ENCODE results near the gene NFASC.

The NFASC gene

DNA sequence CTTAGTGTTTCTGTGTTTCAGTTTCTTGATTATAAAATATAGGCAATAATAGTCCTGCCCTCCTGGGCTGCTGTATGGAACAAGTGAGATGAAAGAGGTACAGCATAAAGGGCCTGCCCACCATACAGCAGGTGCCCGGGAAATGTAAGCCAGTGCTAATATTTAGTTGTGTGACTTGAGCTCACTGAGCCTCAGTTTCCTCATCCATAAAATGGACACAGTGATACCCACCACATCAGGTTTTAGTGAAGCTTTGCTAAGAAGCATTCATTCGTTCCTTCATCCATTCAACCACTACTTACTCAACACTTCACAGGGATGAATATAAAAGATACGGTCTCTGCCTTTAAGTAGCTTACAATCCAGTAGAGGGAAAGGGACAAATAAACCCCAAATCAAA lies 192.2 kb downstream of the NFASC start:
- Histone ChIP-seq H3K27me3 (ENCODE audit: control insufficient read depth, insufficient read depth, low read length) (peaks cover 3% of the 10 kb centered on the region; the same call in 1 of the 2 replicates), H3K27ac (ENCODE audit: low read depth, low read length) (no peak overlapping the region), H3K9me3 (ENCODE audit: control insufficient read depth, insufficient read depth, low read depth, low read length) (no peaks in the 10 kb centered on the region), H3K4me3 (ENCODE audit: low read depth, low read length) (no peak overlapping the region), H3K9ac (ENCODE audit: low read length) (no peak overlapping the region), H3K36me3 (ENCODE audit: control insufficient read depth, insufficient read depth, low read length) (no peaks in the 10 kb centered on the region), H3K4me1 (ENCODE audit: control insufficient read depth, insufficient read depth, low read length) (peaks cover 4% of the 10 kb centered on the region; the same call in 1 of the 2 replicates)

DNA sequence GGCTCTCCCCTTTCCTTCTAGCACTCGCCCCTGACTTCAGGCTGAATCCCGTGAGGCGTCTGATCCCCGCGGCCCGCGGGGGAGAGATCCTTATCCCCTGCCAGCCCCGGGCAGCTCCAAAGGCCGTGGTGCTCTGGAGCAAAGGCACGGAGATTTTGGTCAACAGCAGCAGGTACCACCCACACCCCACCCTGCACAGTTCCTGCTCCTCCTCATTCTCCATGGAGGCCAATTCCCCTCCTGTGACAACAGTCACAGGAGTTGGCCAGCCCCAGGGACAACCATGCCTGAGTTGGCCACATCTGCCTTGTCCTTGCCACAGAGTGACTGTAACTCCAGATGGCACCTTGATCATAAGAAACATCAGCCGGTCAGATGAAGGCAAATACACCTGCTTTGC lies 193.6 kb downstream of the NFASC start:
- no peaks in the 10 kb centered on the region for H3K36me3 ChIP-seq (ENCODE audit: control insufficient read depth, insufficient read depth, low read length)
- H3K27me3 ChIP-seq (ENCODE audit: control insufficient read depth, insufficient read depth, low read length), result peaks cover 3% of the 10 kb centered on the region; the same call in 1 of the 2 replicates
- no peak overlapping the region for H3K27ac ChIP-seq (ENCODE audit: low read depth, low read length)
- H3K4me3 ChIP-seq (ENCODE audit: low read depth, low read length), result no peak overlapping the region
- H3K9me3 ChIP-seq (ENCODE audit: control insufficient read depth, insufficient read depth, low read depth, low read length), result no peaks in the 10 kb centered on the region
- peaks cover 4% of the 10 kb centered on the region; the same call in 1 of the 2 replicates for H3K4me1 ChIP-seq (ENCODE audit: control insufficient read depth, insufficient read depth, low read length)
- no peak overlapping the region for H3K9ac ChIP-seq (ENCODE audit: low read length)

DNA sequence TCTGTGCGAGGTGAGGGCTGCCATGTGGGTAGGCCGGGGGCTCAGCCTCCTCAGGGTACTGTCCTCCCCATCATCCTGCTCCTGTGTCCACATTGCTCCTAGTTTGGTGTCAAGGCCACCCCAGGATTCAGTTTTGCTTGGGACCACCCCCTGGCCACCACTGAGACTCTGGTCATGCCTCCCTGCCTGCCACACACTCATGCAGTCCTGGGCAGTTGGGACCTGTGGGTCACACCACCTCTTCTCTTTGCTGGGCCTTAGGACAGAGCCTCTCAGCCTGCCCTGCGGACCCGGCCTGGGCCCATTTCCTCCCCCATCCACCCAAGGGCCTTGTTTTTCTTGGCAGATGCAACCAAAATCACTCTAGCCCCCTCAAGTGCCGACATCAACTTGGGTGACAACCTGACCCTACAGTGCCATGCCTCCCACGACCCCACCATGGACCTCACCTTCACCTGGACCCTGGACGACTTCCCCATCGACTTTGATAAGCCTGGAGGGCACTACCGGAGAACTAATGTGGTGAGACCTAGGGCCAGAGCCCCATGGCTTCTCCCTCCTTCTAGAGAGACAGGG lies 194.2 kb downstream of the NFASC start:
- H3K4me1 ChIP-seq (ENCODE audit: control insufficient read depth, insufficient read depth, low read length), result peaks cover 4% of the 10 kb centered on the region; the same call in 1 of the 2 replicates

GRCh38 chr1:205065666-205066065 lies 195.0 kb downstream of the NFASC start:
- H3K4me3 ChIP-seq (ENCODE audit: low read depth, low read length), result no peak overlapping the region
- H3K9ac ChIP-seq (ENCODE audit: low read length), result no peak overlapping the region
- H3K36me3 ChIP-seq (ENCODE audit: control insufficient read depth, insufficient read depth, low read length), result no peaks in the 10 kb centered on the region
- no peak overlapping the region for H3K27ac ChIP-seq (ENCODE audit: low read depth, low read length)
- no peaks in the 10 kb centered on the region for H3K9me3 ChIP-seq (ENCODE audit: control insufficient read depth, insufficient read depth, low read depth, low read length)
- peaks cover 4% of the 10 kb centered on the region; the same call in 1 of the 2 replicates for H3K4me1 ChIP-seq (ENCODE audit: control insufficient read depth, insufficient read depth, low read length)
- H3K27me3 ChIP-seq (ENCODE audit: control insufficient read depth, insufficient read depth, low read length), result peaks cover 3% of the 10 kb centered on the region; the same call in 1 of the 2 replicates

More for the DNA sequence above, 194.2 kb downstream of the NFASC start:
- no peak overlapping the region for H3K9ac ChIP-seq (ENCODE audit: low read length)
- no peak overlapping the region for H3K27ac ChIP-seq (ENCODE audit: low read depth, low read length)
- H3K4me3 ChIP-seq (ENCODE audit: low read depth, low read length), result no peak overlapping the region
- no peaks in the 10 kb centered on the region for H3K36me3 ChIP-seq (ENCODE audit: control insufficient read depth, insufficient read depth, low read length)
- H3K27me3 ChIP-seq (ENCODE audit: control insufficient read depth, insufficient read depth, low read length), result peaks cover 3% of the 10 kb centered on the region; the same call in 1 of the 2 replicates
- no peaks in the 10 kb centered on the region for H3K9me3 ChIP-seq (ENCODE audit: control insufficient read depth, insufficient read depth, low read depth, low read length)

DNA sequence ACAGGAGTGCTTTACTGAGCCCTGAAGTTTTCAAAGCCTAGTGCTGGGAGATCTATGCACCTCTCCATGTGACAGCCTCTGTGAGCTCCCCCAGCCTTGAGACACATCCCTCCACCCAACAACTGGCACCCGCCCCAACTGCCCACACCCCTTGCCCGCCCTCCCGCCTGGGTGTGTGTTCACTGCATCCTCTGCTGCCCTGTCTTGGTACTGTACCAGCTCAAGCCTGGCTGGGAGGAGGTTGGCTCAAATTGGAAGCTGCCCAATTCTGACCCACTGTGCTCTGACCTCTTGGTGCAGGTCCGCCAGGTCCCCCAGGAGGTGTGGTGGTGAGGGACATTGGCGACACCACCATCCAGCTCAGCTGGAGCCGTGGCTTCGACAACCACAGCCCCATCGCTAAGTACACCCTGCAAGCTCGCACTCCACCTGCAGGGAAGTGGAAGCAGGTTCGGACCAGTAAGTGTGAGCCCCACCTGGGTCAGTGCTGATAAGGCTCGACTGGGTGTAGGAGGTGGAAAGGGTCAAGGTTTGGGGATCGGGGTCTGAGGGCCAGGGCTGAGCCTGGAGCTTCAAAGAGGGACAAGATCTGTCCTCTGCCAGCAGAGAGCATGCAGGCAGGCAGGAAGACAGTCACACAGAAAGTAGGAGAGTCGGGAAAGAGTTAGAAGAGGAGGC lies 195.6 kb downstream of the NFASC start:
- Histone ChIP-seq H3K9me3 (ENCODE audit: control insufficient read depth, insufficient read depth, low read depth, low read length) (no peaks in the 10 kb centered on the region), H3K36me3 (ENCODE audit: control insufficient read depth, insufficient read depth, low read length) (no peaks in the 10 kb centered on the region), H3K4me3 (ENCODE audit: low read depth, low read length) (no peak overlapping the region), H3K27me3 (ENCODE audit: control insufficient read depth, insufficient read depth, low read length) (peaks cover 3% of the 10 kb centered on the region; the same call in 1 of the 2 replicates), H3K9ac (ENCODE audit: low read length) (no peak overlapping the region), H3K4me1 (ENCODE audit: control insufficient read depth, insufficient read depth, low read length) (peaks cover 6% of the 10 kb centered on the region; the same call in 1 of the 2 replicates), H3K27ac (ENCODE audit: low read depth, low read length) (no peak overlapping the region)

DNA sequence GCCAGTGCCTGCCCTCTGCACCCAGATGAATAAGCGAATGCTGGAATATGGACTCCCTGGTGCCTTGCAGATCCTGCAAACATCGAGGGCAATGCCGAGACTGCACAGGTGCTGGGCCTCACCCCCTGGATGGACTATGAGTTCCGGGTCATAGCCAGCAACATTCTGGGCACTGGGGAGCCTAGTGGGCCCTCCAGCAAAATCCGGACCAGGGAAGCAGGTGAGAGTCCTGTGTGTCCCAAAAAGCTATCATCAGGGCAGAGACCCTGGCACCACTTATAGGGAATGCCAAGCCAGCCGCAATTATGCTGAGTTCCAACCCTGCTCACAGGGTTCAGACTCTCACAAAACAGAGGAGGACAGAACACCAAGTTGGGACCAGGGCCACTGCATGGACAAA lies 196.4 kb downstream of the NFASC start:
- H3K27ac ChIP-seq (ENCODE audit: low read depth, low read length), result no peak overlapping the region
- peaks cover 3% of the 10 kb centered on the region; the same call in 1 of the 2 replicates for H3K27me3 ChIP-seq (ENCODE audit: control insufficient read depth, insufficient read depth, low read length)
- no peaks in the 10 kb centered on the region for H3K36me3 ChIP-seq (ENCODE audit: control insufficient read depth, insufficient read depth, low read length)
- H3K4me1 ChIP-seq (ENCODE audit: control insufficient read depth, insufficient read depth, low read length), result peaks cover 3% of the 10 kb centered on the region; the same call in 1 of the 2 replicates
- no peaks in the 10 kb centered on the region for H3K9me3 ChIP-seq (ENCODE audit: control insufficient read depth, insufficient read depth, low read depth, low read length)
- no peak overlapping the region for H3K9ac ChIP-seq (ENCODE audit: low read length)
- no peak overlapping the region for H3K4me3 ChIP-seq (ENCODE audit: low read depth, low read length)

GRCh38 chr1:205068001-205068400 lies 197.3 kb downstream of the NFASC start:
- H3K4me1 ChIP-seq (ENCODE audit: control insufficient read depth, insufficient read depth, low read length), result 0 out of 2 replicates have a peak, but pooled peaks cover 2% of the 10 kb centered on the region
- no peak overlapping the region for H3K9ac ChIP-seq (ENCODE audit: low read length)
- no peak overlapping the region for H3K4me3 ChIP-seq (ENCODE audit: low read depth, low read length)
- H3K27ac ChIP-seq (ENCODE audit: low read depth, low read length), result no peak overlapping the region
- no peaks in the 10 kb centered on the region for H3K9me3 ChIP-seq (ENCODE audit: control insufficient read depth, insufficient read depth, low read depth, low read length)
- H3K27me3 ChIP-seq (ENCODE audit: control insufficient read depth, insufficient read depth, low read length), result peaks cover 3% of the 10 kb centered on the region; the same call in 1 of the 2 replicates
- H3K36me3 ChIP-seq (ENCODE audit: control insufficient read depth, insufficient read depth, low read length), result no peaks in the 10 kb centered on the region

- 0 out of 2 replicates have a peak, but pooled peaks cover 2% of the 10 kb centered on the region for H3K4me1 ChIP-seq (ENCODE audit: control insufficient read depth, insufficient read depth, low read length)
- H3K36me3 ChIP-seq (ENCODE audit: control insufficient read depth, insufficient read depth, low read length), result no peaks in the 10 kb centered on the region
- H3K9me3 ChIP-seq (ENCODE audit: control insufficient read depth, insufficient read depth, low read depth, low read length), result no peaks in the 10 kb centered on the region
- no peak overlapping the region for H3K9ac ChIP-seq (ENCODE audit: low read length)
- no peak overlapping the region for H3K27ac ChIP-seq (ENCODE audit: low read depth, low read length)
- no peak overlapping the region for H3K4me3 ChIP-seq (ENCODE audit: low read depth, low read length)
- H3K27me3 ChIP-seq (ENCODE audit: control insufficient read depth, insufficient read depth, low read length), result peaks cover 3% of the 10 kb centered on the region; the same call in 1 of the 2 replicates
Observed at GRCh38 chr1:205068457-205069040, 197.9 kb downstream of the NFASC start.

- no peaks in the 10 kb centered on the region for H3K9me3 ChIP-seq (ENCODE audit: control insufficient read depth, insufficient read depth, low read depth, low read length)
- H3K4me1 ChIP-seq (ENCODE audit: control insufficient read depth, insufficient read depth, low read length), result 0 out of 2 replicates have a peak, but pooled peaks cover 2% of the 10 kb centered on the region
- no peaks in the 10 kb centered on the region for H3K36me3 ChIP-seq (ENCODE audit: control insufficient read depth, insufficient read depth, low read length)
- no peak overlapping the region for H3K27ac ChIP-seq (ENCODE audit: low read depth, low read length)
- H3K9ac ChIP-seq (ENCODE audit: low read length), result no peak overlapping the region
- H3K27me3 ChIP-seq (ENCODE audit: control insufficient read depth, insufficient read depth, low read length), result peaks cover under 1% of the 10 kb centered on the region; the same call in 1 of the 2 replicates
- no peak overlapping the region for H3K4me3 ChIP-seq (ENCODE audit: low read depth, low read length)
Observed at GRCh38 chr1:205069371-205070125, 198.9 kb downstream of the NFASC start.

DNA sequence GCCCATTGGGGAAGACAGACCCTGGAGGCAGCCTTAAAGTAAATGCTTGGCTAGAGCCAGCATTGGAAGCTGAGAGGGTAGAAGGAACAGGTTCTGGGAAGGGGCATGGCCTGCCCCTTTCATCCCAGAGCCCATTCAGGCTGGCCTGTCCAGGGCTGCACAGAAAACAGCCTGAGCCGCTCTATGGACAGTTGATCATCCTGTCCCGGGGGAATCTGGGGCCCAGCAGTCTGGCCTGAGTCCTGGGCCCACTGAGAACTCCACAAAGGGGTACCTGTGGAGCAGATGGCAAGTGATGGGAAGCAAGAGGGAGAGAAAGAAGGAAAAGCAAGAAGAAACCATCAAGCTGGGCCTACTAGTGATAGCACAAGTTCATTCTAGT lies 200.4 kb downstream of the NFASC start:
- no peak overlapping the region for H3K4me3 ChIP-seq (ENCODE audit: low read depth, low read length)
- H3K4me1 ChIP-seq (ENCODE audit: control insufficient read depth, insufficient read depth, low read length), result 0 out of 2 replicates have a peak, but pooled peaks cover 2% of the 10 kb centered on the region
- H3K36me3 ChIP-seq (ENCODE audit: control insufficient read depth, insufficient read depth, low read length), result no peaks in the 10 kb centered on the region
- H3K27me3 ChIP-seq (ENCODE audit: control insufficient read depth, insufficient read depth, low read length), result no peaks in the 10 kb centered on the region
- no peaks in the 10 kb centered on the region for H3K9me3 ChIP-seq (ENCODE audit: control insufficient read depth, insufficient read depth, low read depth, low read length)
- no peak overlapping the region for H3K9ac ChIP-seq (ENCODE audit: low read length)
- H3K27ac ChIP-seq (ENCODE audit: low read depth, low read length), result no peak overlapping the region

Data from HUES6 (cell line).